HG02870 (cell line): ENCODE data around the gene MDC1.

Experiments used
- ATAC-seq: cut with Tn5 transposase; IDR thresholded peaks from one replicate; pipeline ENCODE4 v1.9.1; 2021; ENCODE audit warnings: mild to moderate bottlenecking, moderate library complexity; ENCODE audit not compliant: unreplicated experiment

MDC1 gene

DNA sequence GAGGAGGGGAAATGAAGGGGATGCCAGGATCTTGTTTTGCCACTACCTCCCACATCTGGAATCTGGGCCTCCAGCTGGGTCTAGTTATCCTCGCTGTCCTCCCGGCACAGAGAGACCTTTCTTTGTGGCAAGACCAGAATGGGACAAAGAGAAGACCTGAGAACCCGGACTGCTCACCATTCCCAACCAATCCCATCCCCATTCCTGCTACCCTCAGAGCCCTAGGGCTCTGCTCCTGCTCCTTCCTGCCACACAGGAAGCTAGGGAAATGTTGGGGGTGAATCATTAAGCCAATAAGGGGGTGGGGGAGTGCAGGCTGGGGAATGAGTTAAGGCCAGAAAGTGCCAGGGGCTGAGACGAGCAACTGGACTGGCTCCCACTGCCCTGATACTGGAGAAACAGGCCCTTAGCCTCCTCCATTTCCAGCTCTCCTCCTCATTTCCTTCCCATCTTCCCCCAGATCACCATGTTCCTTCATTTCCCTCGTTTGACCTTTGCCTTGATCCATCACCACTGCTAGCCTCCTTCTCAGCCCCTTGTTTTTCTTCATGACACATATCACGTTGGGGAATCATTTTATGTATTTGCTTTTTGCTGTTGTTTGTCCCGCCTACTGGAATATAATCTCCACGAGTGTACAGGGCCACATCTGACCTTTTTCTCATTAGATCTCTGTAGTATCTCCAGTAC lies 31.9 kb upstream of the MDC1 start:
- no peak for ATAC-seq

DNA sequence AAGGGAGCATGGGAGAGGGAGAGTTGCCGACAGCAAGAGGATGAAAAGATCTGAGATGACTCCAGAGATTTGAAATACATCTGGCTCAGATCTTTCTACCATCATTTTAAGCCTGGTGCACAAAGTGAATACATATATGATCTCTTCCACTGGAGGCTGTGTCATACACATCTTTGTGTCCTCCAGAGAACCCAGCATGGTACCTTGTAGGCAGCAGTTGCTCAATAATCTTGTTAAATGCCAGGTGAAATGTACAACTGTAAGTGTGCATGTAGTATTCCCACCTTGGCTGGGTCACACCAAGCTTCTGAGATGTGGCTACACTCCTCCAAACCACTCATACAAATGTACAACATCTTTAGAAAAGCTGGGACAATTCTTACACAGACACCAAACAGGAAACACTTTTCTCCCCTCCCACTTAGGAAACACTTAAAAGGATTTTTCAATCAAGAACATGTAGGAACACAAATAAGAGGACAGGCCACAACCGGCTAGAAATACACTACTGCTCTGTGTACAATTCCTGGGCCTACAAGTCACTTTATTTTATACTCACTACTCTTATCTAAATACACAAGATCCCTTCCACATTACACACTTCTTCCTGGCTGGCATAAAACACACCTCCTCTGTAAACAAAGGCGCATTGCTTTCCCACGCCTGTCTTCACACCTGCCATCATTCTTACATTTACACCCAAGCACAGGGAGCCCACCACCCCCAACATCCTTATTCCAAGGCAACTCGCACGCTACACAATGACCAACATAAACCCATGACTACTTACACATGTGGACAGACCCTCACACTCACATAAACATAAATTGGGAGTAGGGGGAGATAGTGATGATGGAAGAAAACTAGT lies 31.1 kb upstream of the MDC1 start:
- no peak for ATAC-seq

DNA sequence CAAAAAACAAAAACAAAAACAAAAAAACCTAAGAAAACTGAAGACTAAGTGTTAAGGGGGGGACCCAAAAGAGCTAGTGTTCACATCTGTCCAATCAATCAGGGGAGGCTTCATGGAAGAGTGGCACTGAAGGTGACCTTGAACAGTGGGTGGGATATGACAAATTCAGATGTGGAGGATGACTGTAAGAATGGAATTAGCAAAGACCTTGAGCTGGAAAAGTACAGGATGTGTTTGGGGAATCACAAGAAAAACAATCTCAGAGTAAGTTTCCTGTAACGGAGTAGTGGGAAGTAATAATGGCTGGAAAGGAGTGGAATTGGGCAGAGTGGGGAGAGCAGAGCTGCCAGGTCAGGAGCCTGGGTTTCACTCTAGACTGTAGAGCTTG lies 30.2 kb upstream of the MDC1 start:
- no peak for ATAC-seq

DNA sequence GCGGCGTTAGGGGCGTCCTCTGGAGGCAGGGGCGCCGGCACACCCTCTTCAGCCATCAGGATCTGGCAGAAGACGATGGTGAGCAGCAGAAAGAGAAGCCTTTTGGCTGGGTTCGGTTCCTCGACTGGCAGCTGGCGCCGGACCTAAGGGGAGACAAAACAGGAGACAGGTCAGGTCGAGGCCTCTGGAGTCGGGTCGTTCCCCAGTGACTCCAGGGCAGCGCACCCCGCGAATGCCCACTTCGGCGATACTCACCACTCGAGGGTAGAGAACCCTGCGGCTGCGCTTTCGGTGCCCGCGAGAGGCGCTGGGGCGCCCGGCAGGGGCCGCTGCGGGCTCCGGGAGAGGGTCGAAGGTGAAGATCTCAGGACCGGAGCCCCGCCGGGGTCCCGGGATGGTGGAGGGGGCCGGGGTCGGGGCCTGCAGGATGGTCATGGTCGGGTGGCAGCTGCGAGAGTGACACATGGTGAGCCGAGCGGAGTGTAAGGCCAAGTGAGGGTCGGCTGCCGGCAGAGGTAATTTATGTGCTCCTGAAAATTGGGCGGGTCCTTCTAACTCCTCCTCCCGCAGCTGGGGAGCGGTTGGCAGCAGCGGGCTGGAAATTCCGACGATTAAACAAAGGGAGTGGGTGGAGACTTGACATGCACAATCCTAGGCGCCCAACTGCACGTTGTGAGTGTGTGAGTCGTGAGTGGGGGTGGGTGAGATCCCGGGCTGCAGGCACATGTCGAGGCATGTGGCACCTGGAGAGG lies 27.1 kb upstream of the MDC1 start, which contains the start of gene IER3:
Gene IER3, minus strand, starts transcription at position 494 of the 752 bp plus-strand sequence. Its CDS starts 29 bp downstream, at position 465.
- peak; percentile 29 for ATAC-seq

DNA sequence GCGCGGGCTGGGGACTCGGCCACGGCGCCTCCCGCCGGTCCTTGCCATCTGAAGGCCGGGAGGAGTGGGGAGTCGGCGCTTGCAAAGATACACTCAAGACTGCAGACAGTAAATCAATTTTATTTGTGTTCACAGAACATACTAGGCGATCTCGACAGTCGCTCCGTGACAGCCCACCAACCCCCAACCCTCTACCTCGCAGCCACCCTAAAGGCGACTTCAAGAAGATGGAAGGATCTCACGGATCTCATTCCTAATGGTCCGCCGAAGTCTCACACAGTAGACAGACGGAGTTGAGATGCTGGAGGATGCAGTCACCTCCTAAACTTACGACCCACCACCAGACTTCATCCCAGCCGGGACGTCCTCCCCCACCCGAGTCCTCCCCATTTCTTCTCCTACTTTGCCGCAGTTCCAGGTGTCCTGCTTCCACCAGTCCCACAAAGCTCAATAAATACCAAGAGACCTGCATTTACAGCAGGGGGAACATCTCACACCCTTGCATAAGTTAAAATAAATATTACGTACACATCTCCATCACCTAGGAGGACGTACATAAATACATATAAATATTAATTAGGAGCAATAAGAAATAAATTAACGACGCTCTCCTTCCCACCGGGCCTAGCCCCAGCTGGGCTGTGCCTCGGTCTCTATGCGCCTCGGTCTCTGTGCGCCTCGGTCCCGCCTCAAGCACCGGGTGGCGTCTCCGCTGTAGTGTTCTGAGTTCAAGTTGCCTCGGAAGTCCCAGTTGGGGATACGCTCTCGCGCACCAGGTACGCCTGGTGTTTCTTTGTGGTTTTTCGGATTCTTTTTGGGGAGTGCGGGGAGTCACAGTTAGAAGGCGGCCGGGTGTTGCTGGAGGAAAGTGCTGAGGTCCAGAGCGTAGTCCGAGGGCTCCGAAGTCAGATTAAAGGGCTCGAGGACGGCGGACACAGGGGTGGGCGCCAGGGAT lies 26.3 kb upstream of the MDC1 start:
- peak; percentile 21 for ATAC-seq

DNA sequence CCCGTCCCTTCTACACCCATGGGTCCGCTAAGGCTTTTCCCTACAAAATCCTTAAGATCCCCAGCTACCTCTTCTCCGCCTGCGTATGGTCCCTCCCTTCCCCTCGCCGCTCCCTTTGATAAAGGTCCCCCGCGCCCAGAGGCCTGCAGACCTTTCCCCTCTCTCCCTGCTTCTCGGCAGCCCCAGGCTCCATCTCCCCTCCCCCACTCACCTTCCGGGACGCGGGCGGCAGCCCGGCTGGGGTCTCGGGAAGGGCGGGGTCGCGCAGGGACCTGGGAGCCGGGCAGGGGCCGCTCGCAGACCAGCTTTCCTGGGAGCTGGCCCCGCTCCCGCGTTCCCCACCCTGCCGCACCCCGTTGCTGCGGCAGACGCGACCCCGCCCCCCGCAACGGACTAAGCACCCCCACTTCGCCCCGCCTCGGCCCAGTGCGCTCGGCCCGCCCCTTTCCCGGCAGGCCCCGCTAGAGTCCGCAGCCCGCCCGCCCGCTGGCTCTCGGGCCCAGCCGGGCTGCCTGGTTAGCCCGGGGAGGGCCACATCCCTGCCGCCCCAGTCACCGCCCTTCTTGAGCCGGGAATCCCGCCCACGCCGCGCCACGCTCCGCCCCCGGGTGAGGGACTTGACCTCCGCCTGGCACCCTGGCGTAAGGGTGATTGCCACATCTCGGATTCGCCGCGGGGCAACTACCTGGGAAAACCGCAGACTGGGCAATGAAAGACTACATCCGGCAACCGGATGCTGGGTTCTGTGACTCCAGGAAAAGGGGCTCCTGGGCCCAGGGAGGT lies 25.4 kb upstream of the MDC1 start, which contains the start of gene FLOT1:
Gene FLOT1, minus strand, starts transcription at position 372 of the 783 bp plus-strand sequence. CDS start 498 bp downstream, outside the sequence.
- ATAC-seq, result peak; percentile 64

DNA sequence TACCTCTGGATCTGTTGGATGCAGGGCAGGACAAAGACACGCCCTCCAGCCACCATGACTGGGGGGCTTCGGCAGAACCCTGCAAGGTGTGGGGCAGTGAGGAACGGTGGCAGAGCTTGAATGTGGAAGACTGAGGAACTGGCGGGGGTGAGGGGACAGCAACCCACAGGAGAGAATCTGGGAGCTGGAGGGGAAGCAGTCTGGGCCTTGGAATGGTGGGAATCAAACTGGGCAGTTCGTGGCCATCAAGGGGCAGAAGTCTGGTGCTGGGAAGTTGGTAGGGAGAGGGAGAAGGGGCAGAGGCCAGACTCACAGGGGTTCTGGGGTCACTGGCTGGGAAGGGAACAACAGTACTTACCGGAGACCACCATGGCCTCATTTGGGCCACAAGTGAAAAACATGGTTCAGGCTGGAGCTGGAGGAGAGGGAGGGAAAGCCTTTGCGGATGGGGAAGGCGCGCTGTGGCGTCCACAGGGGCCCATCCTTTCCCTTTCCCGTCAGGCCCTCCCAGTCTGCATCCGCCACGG lies 24.8 kb upstream of the MDC1 start:
- ATAC-seq, result no peak

DNA sequence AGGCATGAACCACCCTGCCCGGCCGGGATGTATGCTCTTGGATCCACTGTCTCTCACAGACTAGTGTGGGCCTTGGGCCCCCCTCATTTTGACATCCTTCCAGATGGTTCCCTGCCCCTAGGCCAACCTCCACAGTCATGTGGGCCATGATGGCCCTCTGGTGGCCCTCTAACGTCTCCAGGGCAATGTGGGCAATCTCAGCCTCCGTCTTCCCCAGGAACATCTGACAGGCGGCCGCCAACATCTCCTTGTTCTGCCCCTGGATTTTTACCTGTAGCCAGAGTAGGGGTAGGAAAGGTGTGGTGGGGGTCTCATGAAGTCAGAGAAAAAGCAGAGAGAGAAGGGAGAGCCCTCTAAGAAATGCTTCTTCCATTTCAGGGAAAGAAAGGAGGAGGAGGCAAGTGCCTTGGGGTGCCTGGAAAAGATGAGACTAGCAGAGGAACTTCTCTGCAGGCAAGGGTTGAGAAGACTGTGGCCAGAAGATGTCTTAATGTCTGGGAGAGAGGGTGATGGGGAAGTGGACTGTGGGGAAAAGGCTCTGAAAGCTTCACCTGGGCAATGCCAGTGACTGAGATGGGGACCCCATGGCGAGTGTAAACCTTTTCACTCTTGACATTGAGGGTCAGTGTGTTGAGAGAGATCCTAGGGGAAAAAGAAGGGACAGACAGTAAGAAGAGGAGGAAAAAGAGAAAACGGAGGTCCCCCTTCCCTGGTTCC lies 24.1 kb upstream of the MDC1 start:
- no peak for ATAC-seq

DNA sequence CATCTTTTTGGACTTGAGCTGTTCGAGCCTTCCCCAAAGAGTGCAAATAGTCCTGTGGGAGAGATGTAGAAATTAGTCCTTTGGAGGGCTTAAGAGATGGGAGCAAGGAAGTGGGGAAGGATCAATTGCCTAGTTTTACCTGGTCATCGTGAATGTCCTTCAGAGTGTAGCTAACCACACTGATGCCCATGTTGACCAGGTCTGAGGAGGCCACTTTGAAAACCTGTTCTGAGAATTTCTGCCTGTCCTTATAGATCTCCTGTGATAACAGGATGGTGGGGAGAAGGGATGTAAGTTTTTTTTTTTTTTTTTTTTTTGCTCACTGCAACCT lies 23.4 kb upstream of the MDC1 start:
- ATAC-seq, result no peak

DNA sequence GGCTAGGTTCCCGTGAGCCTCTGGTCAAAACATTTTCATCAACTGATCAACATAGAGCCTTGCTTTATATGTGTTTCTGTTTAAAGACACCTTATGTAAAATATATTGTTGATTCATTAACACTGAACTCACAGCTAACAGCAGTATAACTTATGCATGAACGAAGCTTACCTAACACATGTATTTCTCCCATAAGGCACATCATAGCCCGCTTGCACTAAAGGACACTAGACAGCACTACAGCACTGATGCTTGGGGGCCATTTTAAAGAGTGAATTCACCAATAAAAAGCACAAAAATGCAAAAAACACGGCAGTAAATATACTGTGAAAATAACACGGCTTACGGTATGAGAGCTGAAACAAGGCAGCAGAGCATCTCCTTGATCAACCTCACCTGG lies 21.5 kb upstream of the MDC1 start:
- ATAC-seq, result no peak

DNA sequence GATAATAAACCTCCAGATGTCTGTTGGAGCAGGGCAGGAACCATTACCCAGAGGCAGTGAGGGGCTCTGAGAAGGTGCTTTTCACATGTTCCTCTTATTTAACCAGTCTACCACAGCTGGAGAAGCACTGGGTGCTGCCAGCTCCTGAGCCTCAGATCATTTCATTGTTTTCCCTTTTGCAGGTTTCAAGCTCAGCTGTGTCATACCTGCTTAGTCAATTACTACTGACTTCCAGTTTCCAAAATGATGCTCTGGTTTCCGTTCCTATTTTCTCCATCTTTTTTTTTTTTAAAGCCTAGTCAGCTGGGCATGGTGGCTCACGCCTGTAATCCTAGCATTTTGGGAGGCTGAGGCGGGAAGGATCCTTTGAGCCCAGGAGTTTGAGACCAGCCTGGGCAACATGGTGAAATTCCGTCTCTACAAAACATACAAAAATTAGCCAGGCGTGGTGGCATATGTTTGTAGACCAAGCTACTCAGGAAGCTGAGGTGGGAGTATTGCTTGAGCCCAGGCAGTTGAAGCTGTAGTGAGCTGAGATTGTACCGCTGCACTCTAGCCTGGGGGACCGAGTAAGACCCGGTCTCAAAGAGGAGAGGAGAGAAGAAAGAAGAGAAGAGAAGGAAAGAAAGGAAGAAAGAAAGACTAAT lies 18.7 kb upstream of the MDC1 start:
- ATAC-seq, result no peak

DNA sequence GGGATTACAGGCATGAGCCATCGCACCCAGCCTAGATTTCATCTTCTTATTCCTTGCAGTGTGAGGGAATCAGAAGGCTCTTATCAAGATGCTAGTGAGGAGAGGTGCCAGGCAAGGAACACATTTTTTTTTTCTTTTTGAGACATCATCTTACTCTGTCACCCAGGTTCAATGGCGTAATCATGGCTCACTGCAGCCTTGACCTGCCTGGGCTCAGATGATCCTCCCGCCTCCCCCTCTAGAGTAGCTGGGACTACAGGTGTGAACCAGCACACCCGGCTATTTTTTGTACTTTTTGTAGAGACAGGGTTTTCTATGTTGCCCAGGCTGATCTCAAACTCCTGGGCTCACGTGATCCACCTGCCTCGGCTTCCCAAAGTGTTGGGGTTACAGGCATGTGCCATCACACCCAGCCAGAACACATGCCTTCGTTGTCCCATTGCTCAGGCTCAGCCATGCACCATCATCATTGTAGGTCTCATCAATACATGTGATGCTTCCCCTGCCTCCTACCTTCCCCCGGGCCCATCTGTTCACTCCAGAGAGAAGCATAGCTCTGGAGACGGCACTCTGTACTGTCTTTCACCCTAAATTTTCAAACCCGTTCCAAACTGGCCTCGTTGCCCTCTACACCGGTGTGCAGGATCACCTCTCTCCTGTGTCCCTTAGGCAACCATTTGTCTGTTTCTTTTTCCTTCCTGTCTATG lies 15.3 kb upstream of the MDC1 start:
- ATAC-seq, result no peak

DNA sequence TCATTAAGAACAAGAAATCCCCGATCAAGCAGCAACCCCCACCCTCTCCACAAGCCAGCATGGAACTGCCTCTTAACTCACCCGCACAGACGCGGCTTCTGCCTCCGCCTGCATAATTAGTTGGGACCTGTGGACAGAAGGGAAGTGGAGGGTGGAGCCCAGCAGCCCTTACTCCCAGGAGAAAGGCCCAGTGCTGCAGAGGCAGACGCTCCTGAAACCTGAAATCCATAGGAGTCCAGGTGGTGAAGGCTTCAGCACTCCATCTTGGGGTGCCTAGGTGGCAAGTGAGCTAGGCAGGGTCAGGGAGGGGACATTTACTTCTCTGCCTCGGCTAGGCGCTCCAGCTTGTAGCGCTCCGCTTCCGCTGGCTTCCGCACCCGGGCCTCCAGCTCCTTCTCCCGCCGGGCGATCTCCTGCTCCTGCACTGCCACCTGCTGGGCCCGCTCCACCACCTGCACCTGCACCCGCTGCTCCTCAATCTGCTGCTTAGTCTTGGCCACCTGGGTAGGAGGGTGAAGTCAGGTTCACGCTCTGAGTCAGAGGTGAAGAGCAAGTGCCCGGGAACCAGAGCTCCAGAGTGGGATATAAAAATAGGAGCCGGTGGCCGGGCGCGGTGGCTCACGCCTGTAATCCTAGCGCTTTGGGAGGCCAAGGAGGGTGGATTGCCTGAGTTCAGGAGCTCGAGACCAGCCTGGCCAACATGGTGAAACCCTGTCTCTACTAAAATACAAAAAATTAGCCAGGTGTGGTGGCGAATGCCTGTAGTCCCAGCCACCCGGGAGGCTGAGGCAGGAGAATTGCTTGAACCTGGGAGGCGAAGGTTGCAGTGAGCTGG lies 13.7 kb upstream of the MDC1 start:
- no peak for ATAC-seq

DNA sequence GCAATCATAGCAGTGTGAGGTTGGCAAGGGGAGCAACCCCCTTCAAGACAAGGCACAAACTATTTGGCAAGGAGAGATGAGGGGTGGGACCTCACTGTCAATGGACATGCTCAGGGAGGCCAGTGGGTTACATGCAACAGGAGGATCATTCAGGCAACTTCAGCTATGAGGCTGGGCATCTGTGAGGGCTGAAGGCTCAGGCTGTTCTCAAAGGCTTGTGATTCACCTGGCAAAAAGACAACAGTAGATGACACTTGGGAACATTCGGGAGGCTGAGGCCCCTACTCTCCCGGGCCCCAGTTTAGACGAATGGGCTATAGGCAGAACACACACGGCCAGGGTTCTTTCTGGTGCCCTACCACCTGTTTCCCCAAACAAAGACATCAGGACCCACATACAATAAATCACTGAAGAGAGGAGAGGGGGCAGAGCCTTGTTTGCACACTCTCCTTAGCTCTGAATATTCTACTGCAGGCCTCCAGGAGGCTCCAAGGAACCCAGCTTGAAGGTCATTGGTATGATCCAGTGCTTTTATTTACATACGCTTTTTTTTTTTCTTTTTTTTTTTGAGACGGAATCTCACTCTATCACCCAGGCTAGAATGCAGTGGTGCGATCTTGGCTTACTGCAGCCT lies 11.0 kb upstream of the MDC1 start:
- ATAC-seq, result no peak

DNA sequence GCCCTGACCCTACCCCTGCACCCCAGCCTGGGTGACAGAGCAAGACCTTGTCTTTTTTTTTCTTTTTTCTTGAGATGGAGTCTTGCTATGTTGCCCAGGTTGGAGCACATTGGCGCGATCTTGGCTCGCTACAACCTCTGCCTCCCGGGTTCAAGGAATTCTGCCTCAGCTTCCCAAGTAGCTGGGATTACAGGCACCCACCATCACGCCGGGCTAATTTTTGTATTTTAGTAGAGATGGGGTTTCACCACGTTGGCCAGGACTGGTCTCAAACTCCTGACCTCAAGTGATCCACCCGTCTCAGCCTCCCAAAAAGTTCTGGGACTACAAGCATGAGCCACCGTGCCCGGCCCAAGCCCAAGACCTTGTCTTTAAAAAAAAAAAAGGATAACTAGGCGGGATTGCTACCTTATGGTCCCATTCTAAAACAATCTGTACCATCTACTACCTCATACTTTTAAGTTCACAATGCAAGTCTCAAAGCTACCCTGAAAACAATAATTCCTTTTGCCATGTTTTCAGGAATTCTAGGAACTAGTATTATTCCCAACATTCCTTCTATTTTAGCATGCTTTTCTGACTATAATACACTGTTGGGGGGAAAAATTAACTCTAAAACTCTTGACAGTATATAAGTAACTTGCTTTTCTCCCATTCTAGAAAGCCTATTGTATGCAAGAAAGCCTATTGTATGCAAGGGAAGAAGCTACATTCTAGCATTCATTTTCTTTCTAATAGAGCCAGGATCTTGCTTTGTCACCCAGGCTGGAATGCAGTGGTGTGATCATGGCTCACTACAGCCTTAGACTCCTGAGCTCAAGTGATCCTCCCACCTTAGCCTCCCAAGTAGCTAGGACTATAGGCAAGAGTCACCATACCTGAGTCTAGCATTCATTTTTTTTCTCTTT lies 9.7 kb upstream of the MDC1 start:
- ATAC-seq, result no peak
